ENCODE results near the gene GGPS1. TPM values are rescaled to one million over a fixed set of nuclear protein-coding genes. Genes with fewer than 3 reads are reported as not detected.
A peak's percentile ranks its signal among the peaks of the same experiment; 100 is the strongest.

GGPS1 gene
- total RNA-seq, 4 donors from 2014 or later, result 18.9 to 26.5 (median 21.4) TPM

- 22% methylated on average over 3 of the region's 3 CpGs for WGBS
- Histone ChIP-seq H3K27me3 (no peaks in the 10 kb centered on the region), H3K4me3 (peak overlapping the region; percentile 99), H3K27ac (no peak overlapping the region), H3K36me3 (no peaks in the 10 kb centered on the region), H3K4me1 (peaks cover 35% of the 10 kb centered on the region), H3K9me3 (no peaks in the 10 kb centered on the region)
- TF ChIP-seq CTCF (IDR thresholded peaks at IDR 0.05) (no peak), EP300 (IDR thresholded peaks at IDR 0.05) (no peak), POLR2AphosphoS5 (IDR thresholded peaks at IDR 0.05) (no peak), POLR2A (IDR thresholded peaks at IDR 0.05) (no peak)
- DNase-seq (ENCODE audit: low spot score in 2 of 2), result no peak
Observed at GRCh38 chr1:235325139-235325538, 3.2 kb upstream of the GGPS1 start.

- no peak for DNase-seq (ENCODE audit: low spot score in 2 of 2)
- H3K4me1 ChIP-seq, result peaks cover 42% of the 10 kb centered on the region
- H3K9me3 ChIP-seq, result no peaks in the 10 kb centered on the region
- H3K27me3 ChIP-seq, result no peaks in the 10 kb centered on the region
- H3K4me3 ChIP-seq, result peak overlapping the region; percentile 99
- no peaks in the 10 kb centered on the region for H3K36me3 ChIP-seq
- WGBS, result 19% methylated on average over 2 of the region's 2 CpGs
- TF ChIP-seq POLR2A (IDR thresholded peaks at IDR 0.05) (no peak), CTCF (IDR thresholded peaks at IDR 0.05) (no peak), POLR2AphosphoS5 (IDR thresholded peaks at IDR 0.05) (no peak), EP300 (IDR thresholded peaks at IDR 0.05) (no peak)
- no peak overlapping the region for H3K27ac ChIP-seq
Observed at GRCh38 chr1:235325854-235326253, 2.5 kb upstream of the GGPS1 start.

- no peaks in the 10 kb centered on the region for H3K36me3 ChIP-seq
- no peaks in the 10 kb centered on the region for H3K9me3 ChIP-seq
- H3K4me3 ChIP-seq, result peak overlapping the region; percentile 99
- no peaks in the 10 kb centered on the region for H3K27me3 ChIP-seq
- peak; percentile 74 to 82 for DNase-seq (ENCODE audit: low spot score in 2 of 2)
- peak overlapping the region; percentile 97 for H3K27ac ChIP-seq
- WGBS, result 3% methylated on average over 11 of the region's 78 CpGs
- peaks cover 53% of the 10 kb centered on the region for H3K4me1 ChIP-seq
- TF ChIP-seq POLR2A (IDR thresholded peaks at IDR 0.05) (no peak), CTCF (IDR thresholded peaks at IDR 0.05) (no peak), POLR2AphosphoS5 (IDR thresholded peaks at IDR 0.05) (no peak), EP300 (IDR thresholded peaks at IDR 0.05) (no peak)
Observed at GRCh38 chr1:235326719-235327558, 1.4 kb upstream of the GGPS1 start.

GRCh38 chr1:235327559-235328270 is 655 bp upstream of the GGPS1 start, which contains the start of gene ARID4B:
Gene ARID4B (minus strand): TSS chr1:235328179. CDS start chr1:235326919, 1,260 bp downstream.
- peak within 1 kb of the TSS; percentile 97 for H3K27ac ChIP-seq
- TF ChIP-seq POLR2A (IDR thresholded peaks at IDR 0.05), result peak; percentile 45 to 85
- peak in 1 of 3 donors; percentile 19 for TF ChIP-seq POLR2AphosphoS5 (IDR thresholded peaks at IDR 0.05)
- TF ChIP-seq CTCF (IDR thresholded peaks at IDR 0.05), result no peak
- H3K27me3 ChIP-seq, result no peaks in the 10 kb centered on the region
- WGBS, result 3% methylated on average over 18 of the region's 58 CpGs
- H3K4me3 ChIP-seq, result peak within 1 kb of the TSS; percentile 99
- H3K4me1 ChIP-seq, result peaks cover 58% of the 10 kb centered on the region
- DNase-seq (ENCODE audit: low spot score in 2 of 2), result peak; percentile 90 to 92
- no peaks in the 10 kb centered on the region for H3K36me3 ChIP-seq
- no peaks in the 10 kb centered on the region for H3K9me3 ChIP-seq
